ENCODE results near the gene ANAPC7. TPM values are rescaled to one million over a fixed set of nuclear protein-coding genes. Genes with fewer than 3 reads are reported as not detected.

ANAPC7 gene
- total and polyA plus RNA-seq, 9 of the 15 experiments (the other 6 are each of a cell fraction or from before 2014, with no cell fraction given): 46.7 to 158 (median 109) TPM

DNA sequence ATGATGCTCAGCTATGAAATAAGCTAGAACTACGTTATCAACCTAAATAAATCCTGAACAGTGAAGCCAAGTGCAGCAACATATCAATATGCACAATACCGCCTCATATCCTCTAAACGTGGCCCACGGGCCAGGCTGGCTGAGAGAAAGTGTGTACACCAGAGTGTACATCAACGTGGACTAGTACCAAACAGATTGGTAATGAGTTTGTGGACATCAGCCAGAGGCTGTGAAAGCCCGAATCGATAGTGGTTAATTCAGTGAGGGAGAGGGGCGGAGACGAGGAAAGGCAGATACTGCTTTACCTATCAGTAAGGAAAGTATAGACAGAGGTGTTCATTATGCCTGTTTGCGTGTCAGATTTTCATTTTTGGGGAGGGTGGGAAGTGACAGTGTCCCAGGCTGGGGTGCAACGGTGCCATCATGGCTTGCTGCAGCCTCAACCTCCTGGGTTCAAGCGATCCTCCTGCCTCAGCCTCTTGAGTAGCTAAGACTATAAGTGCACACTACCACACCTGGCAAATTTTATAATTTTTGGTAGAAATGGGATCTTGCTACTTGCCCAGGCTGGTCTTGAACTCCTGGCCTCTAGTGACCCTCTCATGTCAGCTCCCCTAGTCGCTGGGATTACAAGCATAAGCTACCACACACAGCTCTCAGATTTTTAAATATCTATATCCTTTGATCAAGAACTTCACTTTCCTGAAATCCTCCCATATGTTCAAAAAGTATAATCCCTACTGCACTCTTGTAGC lies 50.1 kb downstream of the ANAPC7 start:
- H3K4me2 ChIP-seq (ENCODE audit: insufficient read depth, low read length): peak overlapping the region; percentile 50
- H3K27ac ChIP-seq (ENCODE audit: extremely low read depth, low read depth, low read length): peak overlapping the region; percentile 85
- H3K4me1 ChIP-seq (replicated peaks in 1 of 2; ENCODE audit: control insufficient read depth in 2 of 2, insufficient read depth in 2 of 2, low read length in 2 of 2): peaks cover 8 to 21% of the 10 kb centered on the region in 2 experiments; a peak in 4 of 5 replicates
- H3K9me3 ChIP-seq (replicated peaks; ENCODE audit: control insufficient read depth, insufficient read depth, low read depth, low read length): no peaks in the 10 kb centered on the region
- H3K36me3 ChIP-seq (ENCODE audit: control insufficient read depth, insufficient read depth, low read length): peaks cover 26% of the 10 kb centered on the region; the same call in 2 of the 3 replicates
- H3K9me1 ChIP-seq (ENCODE audit: control insufficient read depth, insufficient read depth, low read length): no peaks in the 10 kb centered on the region
- ChIA-PET POLR2A (interaction anchor here (0.6 to 1.7 kb wide), 18 partner anchors 8 to 460 kb away, joined by 3 to 10 read pairs (median 3); partner anchors contain the start of gene ARPC3), CTCF (ENCODE audit: low intra/inter-chr PET ratio) (no interaction called here)
- H3K79me2 ChIP-seq (ENCODE audit: control insufficient read depth, insufficient read depth, low read length): no peaks in the 10 kb centered on the region
- in situ Hi-C loops (cut with MboI): no loop called here
- H3K9ac ChIP-seq (ENCODE audit: insufficient read depth in 1 of 2, low read depth in 2 of 2, low read length in 2 of 2): peak overlapping the region; percentile 11 to 36; a peak in 3 of 4 replicates
- intact Hi-C loops (cut with micrococcal nuclease): loop anchor here (10.0 kb wide), 1 partner anchor 249 kb away; no protein-coding TSS in a partner anchor
- ATAC-seq (peak; percentile 6), FAIRE-seq (peak; percentile 19), DNase-seq (ENCODE audit: extremely low read depth in 1 of 4, low spot score in 3 of 4) (no peak)
- no TSS peak for BruUV-seq (replicated peaks)
- no peak overlapping the region for H3K4me3 ChIP-seq
- H2AFZ ChIP-seq (ENCODE audit: low read depth, low read length): peak overlapping the region; percentile 66
- WGBS (ENCODE audit: insufficient coverage, low coverage, missing lambda C conversion rate): 29% methylated on average over 13 of the region's 13 CpGs
- H4K20me1 ChIP-seq (replicated peaks; ENCODE audit: control insufficient read depth, insufficient read depth, low read length): peaks cover 11% of the 10 kb centered on the region; the same call in 1 of the 2 replicates
- no peaks in the 10 kb centered on the region for H3K27me3 ChIP-seq (ENCODE audit: control insufficient read depth in 2 of 2, insufficient read depth in 2 of 2, low read length in 2 of 2)
- TF ChIP-seq ZNF121 (CRISPR knock-in tag; conservative IDR thresholded peaks at IDR 0.05) (peak; percentile 85), SOX6 (IDR thresholded peaks at IDR 0.05) (no peak), BCOR (IDR thresholded peaks at IDR 0.05) (peak; percentile 6; the same call in 1 of the 2 replicates), KHSRP (IDR thresholded peaks at IDR 0.05) (no peak)
- TF ChIP-seq, protein P1, sequence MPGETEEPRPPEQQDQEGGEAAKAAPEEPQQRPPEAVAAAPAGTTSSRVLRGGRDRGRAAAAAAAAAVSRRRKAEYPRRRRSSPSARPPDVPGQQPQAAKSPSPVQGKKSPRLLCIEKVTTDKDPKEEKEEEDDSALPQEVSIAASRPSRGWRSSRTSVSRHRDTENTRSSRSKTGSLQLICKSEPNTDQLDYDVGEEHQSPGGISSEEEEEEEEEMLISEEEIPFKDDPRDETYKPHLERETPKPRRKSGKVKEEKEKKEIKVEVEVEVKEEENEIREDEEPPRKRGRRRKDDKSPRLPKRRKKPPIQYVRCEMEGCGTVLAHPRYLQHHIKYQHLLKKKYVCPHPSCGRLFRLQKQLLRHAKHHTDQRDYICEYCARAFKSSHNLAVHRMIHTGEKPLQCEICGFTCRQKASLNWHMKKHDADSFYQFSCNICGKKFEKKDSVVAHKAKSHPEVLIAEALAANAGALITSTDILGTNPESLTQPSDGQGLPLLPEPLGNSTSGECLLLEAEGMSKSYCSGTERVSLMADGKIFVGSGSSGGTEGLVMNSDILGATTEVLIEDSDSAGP (CRISPR knock-in tag; IDR thresholded peaks at IDR 0.05): no peak
- TF ChIP-seq, protein P2, sequence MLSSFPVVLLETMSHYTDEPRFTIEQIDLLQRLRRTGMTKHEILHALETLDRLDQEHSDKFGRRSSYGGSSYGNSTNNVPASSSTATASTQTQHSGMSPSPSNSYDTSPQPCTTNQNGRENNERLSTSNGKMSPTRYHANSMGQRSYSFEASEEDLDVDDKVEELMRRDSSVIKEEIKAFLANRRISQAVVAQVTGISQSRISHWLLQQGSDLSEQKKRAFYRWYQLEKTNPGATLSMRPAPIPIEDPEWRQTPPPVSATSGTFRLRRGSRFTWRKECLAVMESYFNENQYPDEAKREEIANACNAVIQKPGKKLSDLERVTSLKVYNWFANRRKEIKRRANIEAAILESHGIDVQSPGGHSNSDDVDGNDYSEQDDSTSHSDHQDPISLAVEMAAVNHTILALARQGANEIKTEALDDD (IDR thresholded peaks at IDR 0.05): peak; percentile 46; the same call in 1 of the 2 replicates
